GM23338 (cell line): ENCODE results near the gene FAM83F. TPM values are rescaled to one million over a fixed set of nuclear protein-coding genes. Genes with fewer than 3 reads are reported as not detected.
A peak's percentile ranks its signal among the peaks of the same experiment; 100 is the strongest.

ENCODE experiments used
- ATAC-seq: fragments of 200-7000 bp; cut with Tn5 transposase; 3 replicates; pipeline ENCODE4 v1.9.1; 2020
- DNase-seq: peaks from one replicate; pipeline ENCODE4 v3.0.0-alpha.2; 2015; ENCODE audit warnings: low spot score
- H2AFZ ChIP-seq: fragments of 200-600 bp; sonication (generic); 2 replicates; pipeline ENCODE4 v1.8.0; 2016; ENCODE audit warnings: antibody characterized with exemption, mild to moderate bottlenecking, moderate library complexity
- H3F3A ChIP-seq: fragments of 200-600 bp; sonication (generic); replicated peaks from 2 replicates; pipeline ENCODE4 v1.8.0; 2017; ENCODE audit warnings: antibody characterized with exemption, mixed run types, low read depth
- H3K27ac ChIP-seq: fragments of 200-600 bp; sonication (generic); 2 replicates; pipeline ENCODE4 v1.6.1; 2016; ENCODE audit warnings: low read depth
- H3K27me3 ChIP-seq: fragments of 200-600 bp; sonication (generic); 2 replicates; pipeline ENCODE4 v1.8.0; 2016; ENCODE audit warnings: mild to moderate bottlenecking, mixed run types, moderate library complexity; ENCODE audit not compliant: insufficient read depth
- H3K36me3 ChIP-seq: fragments of 200-600 bp; sonication (generic); 2 replicates; pipeline ENCODE4 v1.8.0; 2016; ENCODE audit warnings: mild to moderate bottlenecking; ENCODE audit not compliant: insufficient read depth
- H3K4me1 ChIP-seq: fragments of 200-600 bp; sonication (generic); 2 replicates; pipeline ENCODE4 v1.8.0; 2016; ENCODE audit warnings: mild to moderate bottlenecking, moderate library complexity; ENCODE audit not compliant: insufficient read depth
- H3K4me2 ChIP-seq: fragments of 200-600 bp; sonication (generic); 2 replicates; pipeline ENCODE4 v1.7.1; 2017; ENCODE audit warnings: mixed run types
- H3K4me3 ChIP-seq: fragments of 200-600 bp; sonication (generic); 2 replicates; pipeline ENCODE4 v1.6.1; 2016; ENCODE audit warnings: mixed run types
- H3K79me2 ChIP-seq: fragments of 200-600 bp; sonication (generic); replicated peaks from 2 replicates; pipeline ENCODE4 v1.8.0; 2017; ENCODE audit warnings: mild to moderate bottlenecking; ENCODE audit not compliant: insufficient read depth
- H3K9me2 ChIP-seq: fragments of 200-600 bp; sonication (generic); 2 replicates; pipeline ENCODE4 v1.8.0; 2017; ENCODE audit not compliant: insufficient read depth
- H4K20me1 ChIP-seq: fragments of 200-600 bp; sonication (generic); replicated peaks from 2 replicates; pipeline ENCODE4 v1.8.0; 2017; ENCODE audit warnings: mild to moderate bottlenecking; ENCODE audit not compliant: insufficient read depth
- H3K27ac Mint-ChIP-seq: 2 replicates; pipeline ENCODE4 v1.8.0; 2020; ENCODE audit warnings: inconsistent platforms, mild to moderate bottlenecking, moderate library complexity, mixed read lengths
- H3K27me3 Mint-ChIP-seq: 3 replicates; pipeline ENCODE4 v1.8.0; 2022; ENCODE audit warnings: low read depth, mild to moderate bottlenecking, moderate library complexity, mixed read lengths, inconsistent platforms; ENCODE audit not compliant: insufficient read depth, poor library complexity
- H3K36me3 Mint-ChIP-seq: 3 replicates; pipeline ENCODE4 v1.8.0; 2021; ENCODE audit warnings: low read depth, mild to moderate bottlenecking, inconsistent platforms, moderate library complexity, mixed read lengths
- H3K4me1 Mint-ChIP-seq: 3 replicates; pipeline ENCODE4 v1.8.0; 2020; ENCODE audit warnings: mild to moderate bottlenecking, inconsistent platforms, mixed read lengths
- H3K4me3 Mint-ChIP-seq: 3 replicates; pipeline ENCODE4 v1.8.0; 2021; ENCODE audit warnings: moderate library complexity, mild to moderate bottlenecking, inconsistent platforms, mixed read lengths
- H3K9me3 Mint-ChIP-seq: 3 replicates; pipeline ENCODE4 v1.8.0; 2020; ENCODE audit warnings: moderate library complexity, mild to moderate bottlenecking, inconsistent platforms, mixed read lengths
- CREB1 ChIP-seq: fragments of 250-450 bp; sonication (Bioruptor Pico); IDR thresholded peaks from 2 replicates; pipeline ENCODE4 v1.5.0; 2020; ENCODE audit warnings: low read depth, mild to moderate bottlenecking, moderate library complexity
- CTCF ChIP-seq, 2 experiments: fragments of 200-600 bp in 1 of 2; sonication (generic) in 1 of 2; conservative IDR thresholded peaks; 2 replicates each; pipeline versions ENCODE4 v1.5.1 to v1.6.1; 2016 to 2017; ENCODE audit warnings: antibody characterized with exemption in 2 of 2, low read depth in 2 of 2, mild to moderate bottlenecking in 2 of 2, moderate library complexity in 1 of 2
- ETS1 ChIP-seq: IDR thresholded peaks from 2 replicates; pipeline ENCODE4 v1.6.1; 2016; ENCODE audit warnings: antibody characterized with exemption
- EZH2 ChIP-seq: fragments of 200-600 bp; sonication (generic); IDR thresholded peaks from one replicate; pipeline ENCODE4 v1.8.0; 2017; ENCODE audit warnings: antibody characterized with exemption, mild to moderate bottlenecking, low read depth; ENCODE audit not compliant: unreplicated experiment
- EZH2phosphoT487 ChIP-seq: fragments of 200-600 bp; sonication (generic); IDR thresholded peaks from one replicate; pipeline ENCODE4 v1.8.1; 2018; ENCODE audit warnings: antibody characterized with exemption; ENCODE audit not compliant: unreplicated experiment
- JUNB ChIP-seq: IDR thresholded peaks from one replicate; pipeline ENCODE4 v1.6.1; 2016; ENCODE audit warnings: antibody characterized with exemption; ENCODE audit not compliant: unreplicated experiment
- NANOG ChIP-seq: IDR thresholded peaks from 2 replicates; pipeline ENCODE4 v1.6.1; 2016; ENCODE audit warnings: antibody characterized with exemption, borderline replicate concordance
- POLR2AphosphoS5 ChIP-seq: IDR thresholded peaks from 2 replicates; pipeline ENCODE4 v1.6.1; 2016; ENCODE audit warnings: antibody characterized with exemption, low read depth
- REST ChIP-seq: IDR thresholded peaks from one replicate; pipeline ENCODE4 v1.6.1; 2018; ENCODE audit warnings: antibody characterized with exemption; ENCODE audit not compliant: unreplicated experiment
- STAT1 ChIP-seq: IDR thresholded peaks from one replicate; pipeline ENCODE4 v1.6.1; 2016; ENCODE audit warnings: antibody characterized with exemption; ENCODE audit not compliant: unreplicated experiment
- ZNF114 ChIP-seq: fragments of 250-450 bp; sonication (Bioruptor Pico); IDR thresholded peaks from 2 replicates; pipeline ENCODE4 v1.5.0; 2020; ENCODE audit warnings: mild to moderate bottlenecking, moderate library complexity
- ZNF331 ChIP-seq: fragments of 250-450 bp; sonication (Bioruptor Pico); IDR thresholded peaks from 2 replicates; pipeline ENCODE4 v1.5.0; 2020; ENCODE audit warnings: low read depth, mild to moderate bottlenecking, moderate library complexity
- ZNF462 ChIP-seq: fragments of 250-450 bp; sonication (Bioruptor Pico); IDR thresholded peaks from 2 replicates; pipeline ENCODE4 v1.5.0; 2020; ENCODE audit warnings: mild to moderate bottlenecking, moderate library complexity
- polyA plus RNA-seq: library from polyadenylated mRNA; unstranded; fragments of >200 nt; fragmentation: Nextera tagmentation; extraction: Ambion mirVana; gene quantifications from 2 replicates; pipeline ENCODE4 v1.2.1, GENCODE V29; 2016
- total RNA-seq: library from RNA; depleted of rRNA; stranded (reverse); fragments of >200 nt; shearing (Covaris generic); gene quantifications from 2 replicates; pipeline ENCODE4 v1.2.3, GENCODE V29; 2014

The FAM83F gene
- total and polyA plus RNA-seq, 2 experiments from 2014 or later: 3.7 to 15.9 TPM

- no peak overlapping the region for H3K4me2 ChIP-seq
- Mint-ChIP-seq H3K9me3 (no peaks in the 10 kb centered on the region; the same call in 2 of the 3 replicates), H3K4me1 (peaks cover 31% of the 10 kb centered on the region), H3K27me3 (peaks cover 9% of the 10 kb centered on the region), H3K4me3 (no peak overlapping the region), H3K27ac (no peak overlapping the region; the same call in none of the 2 replicates), H3K36me3 (peaks cover 10% of the 10 kb centered on the region)
- peaks cover 4% of the 10 kb centered on the region; the same call in 1 of the 2 replicates for H3F3A ChIP-seq
- H3K9me2 ChIP-seq: no peaks in the 10 kb centered on the region
- no peak overlapping the region for H2AFZ ChIP-seq
- TF ChIP-seq CTCF (conservative IDR thresholded peaks at IDR 0.05; ENCODE audit: low read depth in 2 of 2) (no peak), EZH2phosphoT487 (no peak), ZNF331 (CRISPR knock-in tag) (no peak), ETS1 (no peak), ZNF462 (CRISPR knock-in tag) (no peak), STAT1 (no peak), REST (no peak), ZNF114 (no peak), CREB1 (CRISPR knock-in tag) (no peak), EZH2 (no peak), NANOG (no peak), POLR2AphosphoS5 (no peak), JUNB (no peak)
- peak overlapping the region; percentile 9; the same call in 1 of the 2 replicates for H3K27ac ChIP-seq
- H3K27me3 ChIP-seq: no peaks in the 10 kb centered on the region
- H3K36me3 ChIP-seq: no peaks in the 10 kb centered on the region
- ATAC-seq (no peak), DNase-seq (no peak)
- no peak overlapping the region for H3K4me3 ChIP-seq
- H3K79me2 ChIP-seq: no peaks in the 10 kb centered on the region
- no peaks in the 10 kb centered on the region; the same call in 1 of the 2 replicates for H4K20me1 ChIP-seq
- peaks cover 8% of the 10 kb centered on the region; the same call in 1 of the 2 replicates for H3K4me1 ChIP-seq
Observed at GRCh38 chr22:40027191-40028097, 32.7 kb downstream of the FAM83F start.
